Prostate gland (tissue), 2 donors: ENCODE results near the gene RNU6-1.

Experiments
- CTCF ChIP-seq, 4 experiments: fragments of 200-600 bp in 2 of 4; fragments of 450-650 bp in 2 of 4; sonication (generic) in 2 of 4; IDR thresholded peaks; 1 replicate in 3 of 4; 2 replicates in 1 of 4; pipeline ENCODE4 v1.5.1; 2016 to 2019; ENCODE audit warnings: antibody characterized with exemption in 4 of 4, mild to moderate bottlenecking in 2 of 4, moderate library complexity in 2 of 4
- POLR2A ChIP-seq: fragments of 450-650 bp; IDR thresholded peaks from one replicate; pipeline ENCODE4 v1.6.1; 2016; ENCODE audit warnings: antibody characterized with exemption, mild to moderate bottlenecking

- TF ChIP-seq CTCF (IDR thresholded peaks at IDR 0.05) (no peak), POLR2A (no peak)
Observed at GRCh38 chr15:67839499-67839928, 331 bp downstream of the RNU6-1 start.
